ENCODE data around the gene HSF5. TPM values are rescaled to one million over a fixed set of nuclear protein-coding genes. Genes with fewer than 3 reads are reported as not detected.

HSF5 gene
- total RNA-seq, 1 experiment from 2014 or later = not detected

DNA sequence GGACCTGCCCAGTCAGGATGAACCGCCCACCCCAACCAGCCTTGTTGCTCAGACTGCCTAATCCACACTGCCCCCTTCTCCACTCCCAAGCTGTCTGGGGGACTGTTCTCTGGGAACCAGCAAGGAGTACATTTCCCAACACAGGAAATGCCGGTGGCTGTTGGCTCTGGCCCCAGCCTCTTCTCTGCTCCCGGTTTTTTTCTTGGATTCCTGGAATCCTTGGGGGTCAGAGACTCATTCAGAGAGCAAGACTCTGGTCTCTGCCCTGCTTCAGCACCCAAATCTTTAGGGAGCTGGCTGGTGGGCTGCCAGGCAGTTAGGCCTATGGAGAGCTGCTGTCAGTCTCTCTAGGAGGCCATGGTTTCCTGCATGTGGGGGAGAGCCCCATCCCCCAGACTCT lies 37.0 kb upstream of the HSF5 start:
- Mint-ChIP-seq H3K27ac (ENCODE audit: low read depth, unreplicated experiment) (peak overlapping the region; percentile 90), H3K27me3 (ENCODE audit: insufficient read depth, unreplicated experiment) (no peaks in the 10 kb centered on the region), H3K4me3 (ENCODE audit: unreplicated experiment) (no peak overlapping the region), H3K4me1 (ENCODE audit: insufficient read depth, unreplicated experiment) (peaks cover 30% of the 10 kb centered on the region), H3K36me3 (ENCODE audit: insufficient read depth, unreplicated experiment) (no peaks in the 10 kb centered on the region), H3K9me3 (ENCODE audit: unreplicated experiment) (no peaks in the 10 kb centered on the region)
- peak; percentile 93 for DNase-seq (ENCODE audit: unreplicated experiment)
- intact Hi-C loops (cut with micrococcal nuclease) = no loop called here
- ChIA-PET CTCF (interaction anchor here (0.5 kb wide), 1 partner anchor 63 kb away, joined by 3 read pairs; no protein-coding TSS in a partner anchor), POLR2A (interaction anchor here (0.6 to 2.5 kb wide), 4 partner anchors 9 to 623 kb away, joined by 4 to 14 read pairs (median 8); no protein-coding TSS in a partner anchor)
- no TSS peak for BruUV-seq (replicated peaks)
- TF ChIP-seq, protein P1, sequence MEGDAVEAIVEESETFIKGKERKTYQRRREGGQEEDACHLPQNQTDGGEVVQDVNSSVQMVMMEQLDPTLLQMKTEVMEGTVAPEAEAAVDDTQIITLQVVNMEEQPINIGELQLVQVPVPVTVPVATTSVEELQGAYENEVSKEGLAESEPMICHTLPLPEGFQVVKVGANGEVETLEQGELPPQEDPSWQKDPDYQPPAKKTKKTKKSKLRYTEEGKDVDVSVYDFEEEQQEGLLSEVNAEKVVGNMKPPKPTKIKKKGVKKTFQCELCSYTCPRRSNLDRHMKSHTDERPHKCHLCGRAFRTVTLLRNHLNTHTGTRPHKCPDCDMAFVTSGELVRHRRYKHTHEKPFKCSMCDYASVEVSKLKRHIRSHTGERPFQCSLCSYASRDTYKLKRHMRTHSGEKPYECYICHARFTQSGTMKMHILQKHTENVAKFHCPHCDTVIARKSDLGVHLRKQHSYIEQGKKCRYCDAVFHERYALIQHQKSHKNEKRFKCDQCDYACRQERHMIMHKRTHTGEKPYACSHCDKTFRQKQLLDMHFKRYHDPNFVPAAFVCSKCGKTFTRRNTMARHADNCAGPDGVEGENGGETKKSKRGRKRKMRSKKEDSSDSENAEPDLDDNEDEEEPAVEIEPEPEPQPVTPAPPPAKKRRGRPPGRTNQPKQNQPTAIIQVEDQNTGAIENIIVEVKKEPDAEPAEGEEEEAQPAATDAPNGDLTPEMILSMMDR (IDR thresholded peaks at IDR 0.05; ENCODE audit: unreplicated experiment) = no peak

DNA sequence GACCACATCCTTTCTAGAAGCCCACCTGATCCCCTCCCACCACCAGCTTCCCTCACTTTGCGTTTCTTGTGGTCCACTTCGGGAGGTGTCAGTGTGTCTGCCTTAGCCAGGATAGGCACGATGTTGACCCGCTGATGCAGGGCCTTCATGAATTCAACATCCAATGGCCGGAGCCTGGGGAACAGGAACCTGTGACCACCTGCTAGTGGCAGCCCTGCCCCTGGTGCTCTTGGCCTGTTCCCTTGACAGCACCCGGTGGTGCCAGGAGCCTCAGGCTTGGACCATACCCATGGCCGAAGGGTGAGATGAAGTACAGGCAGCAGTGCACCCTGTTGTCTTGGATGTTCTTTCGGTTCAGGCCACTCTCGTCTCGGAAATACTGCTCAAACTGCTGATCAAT lies 33.5 kb upstream of the HSF5 start:
- H3K4me3 Mint-ChIP-seq (ENCODE audit: unreplicated experiment) = no peak overlapping the region
- no peaks in the 10 kb centered on the region for H3K36me3 Mint-ChIP-seq (ENCODE audit: insufficient read depth, unreplicated experiment)
- H3K27me3 Mint-ChIP-seq (ENCODE audit: insufficient read depth, unreplicated experiment) = no peaks in the 10 kb centered on the region
- POLR2A ChIA-PET = interaction anchor here (1.9 kb wide), 1 partner anchor 110 kb away, joined by 10 read pairs; no protein-coding TSS in a partner anchor
- peaks cover 26% of the 10 kb centered on the region for H3K4me1 Mint-ChIP-seq (ENCODE audit: insufficient read depth, unreplicated experiment)
- CTCF ChIA-PET = interaction anchor here (0.6 kb wide), 1 partner anchor 104 kb away, joined by 3 read pairs; the partner anchor contains the start of gene RNF43
- no TSS peak for BruUV-seq (replicated peaks)
- H3K9me3 Mint-ChIP-seq (ENCODE audit: unreplicated experiment) = no peaks in the 10 kb centered on the region
- intact Hi-C loops (cut with micrococcal nuclease) = no loop called here
- TF ChIP-seq, protein P1 (IDR thresholded peaks at IDR 0.05; ENCODE audit: unreplicated experiment) = no peak
- no peak for DNase-seq (ENCODE audit: unreplicated experiment)
- no peak overlapping the region for H3K27ac Mint-ChIP-seq (ENCODE audit: low read depth, unreplicated experiment)

DNA sequence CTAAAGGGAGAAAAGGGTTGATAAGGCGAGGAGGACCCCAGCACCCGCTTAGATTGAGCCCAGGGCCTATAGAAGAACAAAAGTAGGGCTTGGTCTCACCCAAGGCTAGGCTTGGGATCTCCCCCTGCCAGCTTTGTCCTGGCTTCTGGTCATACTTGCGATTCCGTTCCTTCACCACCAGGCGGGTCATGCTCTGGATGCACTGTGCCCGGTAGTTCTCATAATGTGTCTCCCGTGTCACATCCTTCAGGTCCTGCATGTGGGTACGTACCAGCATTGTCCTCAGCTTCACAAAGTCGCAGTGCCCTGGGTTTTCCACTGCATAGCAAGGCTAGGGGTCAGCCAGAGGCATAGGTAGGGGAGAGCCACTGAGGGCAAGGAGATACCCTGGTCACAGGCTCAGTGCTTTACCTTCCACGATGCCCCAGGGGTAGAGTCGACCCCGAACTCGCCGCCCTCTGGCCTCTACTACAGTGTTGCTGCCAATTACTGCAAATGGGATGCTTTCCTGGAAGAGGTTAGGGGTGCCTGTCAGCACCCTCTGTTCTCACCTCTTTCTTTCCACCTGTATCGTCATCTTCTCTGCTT lies 32.7 kb upstream of the HSF5 start:
- intact Hi-C loops (cut with micrococcal nuclease) = no loop called here
- POLR2A ChIA-PET = interaction anchor here (4.0 kb wide), 1 partner anchor 110 kb away, joined by 85 read pairs; no protein-coding TSS in a partner anchor
- no peaks in the 10 kb centered on the region for H3K27me3 Mint-ChIP-seq (ENCODE audit: insufficient read depth, unreplicated experiment)
- H3K36me3 Mint-ChIP-seq (ENCODE audit: insufficient read depth, unreplicated experiment) = no peaks in the 10 kb centered on the region
- H3K27ac Mint-ChIP-seq (ENCODE audit: low read depth, unreplicated experiment) = no peak overlapping the region
- peak; percentile 58 for DNase-seq (ENCODE audit: unreplicated experiment)
- no peaks in the 10 kb centered on the region for H3K9me3 Mint-ChIP-seq (ENCODE audit: unreplicated experiment)
- CTCF ChIA-PET = interaction anchor here (0.6 kb wide), 2 partner anchors 43 to 156 kb away, joined by 3 to 5 read pairs; no protein-coding TSS in a partner anchor
- TF ChIP-seq, protein P1 (IDR thresholded peaks at IDR 0.05; ENCODE audit: unreplicated experiment) = peak; percentile 17
- H3K4me1 Mint-ChIP-seq (ENCODE audit: insufficient read depth, unreplicated experiment) = peaks cover 28% of the 10 kb centered on the region
- no peak overlapping the region for H3K4me3 Mint-ChIP-seq (ENCODE audit: unreplicated experiment)
- no TSS peak for BruUV-seq (replicated peaks)

DNA sequence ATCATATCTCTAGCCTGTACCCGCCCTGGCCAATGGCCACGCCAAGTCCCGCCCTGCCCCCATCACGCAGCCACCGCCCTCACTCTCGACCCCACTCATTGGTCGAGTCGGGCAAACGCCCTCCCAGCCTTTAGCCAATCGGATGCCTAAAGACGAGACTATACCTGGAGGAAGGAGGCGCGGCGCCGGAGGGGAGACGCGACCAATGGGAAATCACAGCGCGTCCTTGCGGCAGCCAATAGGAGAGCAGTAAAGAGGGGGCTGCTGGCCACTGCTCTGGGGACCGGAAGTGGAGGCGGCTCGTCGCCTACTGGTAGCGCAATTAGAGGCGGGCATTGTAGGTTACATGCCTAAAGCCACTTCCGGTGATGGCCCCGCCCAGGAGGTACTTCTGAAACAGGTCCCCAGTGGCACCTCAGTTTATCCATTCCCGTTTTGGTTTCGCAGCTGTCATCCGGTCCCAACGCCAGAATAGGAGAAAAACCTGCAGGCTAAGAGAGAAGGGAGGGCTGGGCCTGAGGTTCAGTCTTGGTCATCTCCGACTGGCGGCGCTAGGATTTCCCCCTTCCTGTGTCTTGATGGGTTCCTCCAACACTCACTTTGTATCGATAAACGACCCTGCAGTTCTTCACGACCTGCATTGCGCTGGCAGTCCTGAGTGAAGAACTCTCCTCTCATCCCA lies 29.9 kb upstream of the HSF5 start:
- Mint-ChIP-seq H3K27me3 (ENCODE audit: insufficient read depth, unreplicated experiment) (no peaks in the 10 kb centered on the region), H3K4me1 (ENCODE audit: insufficient read depth, unreplicated experiment) (peaks cover 25% of the 10 kb centered on the region), H3K36me3 (ENCODE audit: insufficient read depth, unreplicated experiment) (peaks cover 2% of the 10 kb centered on the region), H3K4me3 (ENCODE audit: unreplicated experiment) (peak overlapping the region; percentile 89), H3K27ac (ENCODE audit: low read depth, unreplicated experiment) (peak overlapping the region; percentile 95), H3K9me3 (ENCODE audit: unreplicated experiment) (no peaks in the 10 kb centered on the region)
- intact Hi-C loops (cut with micrococcal nuclease) = loop anchor here (1.0 to 2.0 kb wide), 6 partner anchors 69 to 487 kb away; partner anchors contain the start of genes RAD51C and TEX14
- POLR2A ChIA-PET = interaction anchor here (0.5 to 4.0 kb wide), 25 partner anchors 12 to 589 kb away, joined by 3 to 85 read pairs (median 7); partner anchors contain the start of genes RAD51C, TEX14 and TRIM37
- CTCF ChIA-PET = interaction anchor here (0.8 to 2.3 kb wide), 8 partner anchors 15 to 492 kb away, joined by 3 to 12 read pairs (median 8); no protein-coding TSS in a partner anchor
- TF ChIP-seq, protein P1 (IDR thresholded peaks at IDR 0.05; ENCODE audit: unreplicated experiment) = no peak
- peak; percentile 100 for DNase-seq (ENCODE audit: unreplicated experiment)
- BruUV-seq (replicated peaks) = no TSS peak

Data from MCF 10A (cell line).